ENCODE measurements around the gene LDLRAD3.

The LDLRAD3 gene

GRCh38 chr11:36142879-36143278 is 199.0 kb downstream of the LDLRAD3 start:
- in situ Hi-C loops (cut with MboI; ENCODE audit: low sequenced_read_pairs, unreplicated experiment) = loop anchor here (10.0 kb wide), 1 partner anchor 528 kb away; the partner anchor contains the start of gene FJX1
- no peak for DNase-seq (ENCODE audit: low spot score)
- no peak for TF ChIP-seq CTCF (IDR thresholded peaks at IDR 0.05; ENCODE audit: borderline replicate concordance, control extremely low read depth, extremely low read depth, insufficient read depth, missing control alignments)

GRCh38 chr11:36146437-36146836 is 202.6 kb downstream of the LDLRAD3 start:
- TF ChIP-seq CTCF (IDR thresholded peaks at IDR 0.05; ENCODE audit: borderline replicate concordance, control extremely low read depth, extremely low read depth, insufficient read depth, missing control alignments) = no peak
- no peak for DNase-seq (ENCODE audit: low spot score)
- in situ Hi-C loops (cut with MboI; ENCODE audit: low sequenced_read_pairs, unreplicated experiment) = loop anchor here (10.0 kb wide), 1 partner anchor 532 kb away; the partner anchor contains the start of gene FJX1

- in situ Hi-C loops (cut with MboI; ENCODE audit: low sequenced_read_pairs, unreplicated experiment) = loop anchor here (10.0 kb wide), 1 partner anchor 533 kb away; the partner anchor contains the start of gene FJX1
- no peak for TF ChIP-seq CTCF (IDR thresholded peaks at IDR 0.05; ENCODE audit: borderline replicate concordance, control extremely low read depth, extremely low read depth, insufficient read depth, missing control alignments)
- no peak for DNase-seq (ENCODE audit: low spot score)
These were observed 203.6 kb downstream of the LDLRAD3 start for GRCh38 chr11:36147491-36147890.

GRCh38 chr11:36148701-36149100 is 204.8 kb downstream of the LDLRAD3 start:
- in situ Hi-C loops (cut with MboI; ENCODE audit: low sequenced_read_pairs, unreplicated experiment) = loop anchor here (10.0 kb wide), 1 partner anchor 534 kb away; the partner anchor contains the start of gene FJX1
- no peak for DNase-seq (ENCODE audit: low spot score)
- no peak for TF ChIP-seq CTCF (IDR thresholded peaks at IDR 0.05; ENCODE audit: borderline replicate concordance, control extremely low read depth, extremely low read depth, insufficient read depth, missing control alignments)

GRCh38 chr11:36149538-36150242 is 205.8 kb downstream of the LDLRAD3 start:
- peak; percentile 62 for DNase-seq (ENCODE audit: low spot score)
- TF ChIP-seq CTCF (IDR thresholded peaks at IDR 0.05; ENCODE audit: borderline replicate concordance, control extremely low read depth, extremely low read depth, insufficient read depth, missing control alignments) = peak; percentile 37
- in situ Hi-C loops (cut with MboI; ENCODE audit: low sequenced_read_pairs, unreplicated experiment) = loop anchor here (10.0 kb wide), 1 partner anchor 535 kb away; the partner anchor contains the start of gene FJX1

- no peak for DNase-seq (ENCODE audit: low spot score)
- TF ChIP-seq CTCF (IDR thresholded peaks at IDR 0.05; ENCODE audit: borderline replicate concordance, control extremely low read depth, extremely low read depth, insufficient read depth, missing control alignments) = no peak
- in situ Hi-C loops (cut with MboI; ENCODE audit: low sequenced_read_pairs, unreplicated experiment) = no loop called here
These were observed 207.1 kb downstream of the LDLRAD3 start for GRCh38 chr11:36150986-36151385.

All from GM13976 (cell line).